GM13976 (cell line): ENCODE results near the gene UBL4A.

Experiments
- DNase-seq: peaks from one replicate; pipeline ENCODE4 v3.0.0; 2012; ENCODE audit warnings: low spot score
- CTCF ChIP-seq: IDR thresholded peaks from 2 replicates; pipeline ENCODE4 v1.5.1; 2012; ENCODE audit warnings: borderline replicate concordance, mild to moderate bottlenecking; ENCODE audit not compliant: insufficient read depth; ENCODE audit errors: extremely low read depth, missing control alignments, control extremely low read depth
- in situ Hi-C: fragments of 300-500 bp; cut with MboI; formaldehyde crosslinking; loops from one replicate; pipeline ENCODE4 v1.12.0; 2022; ENCODE audit warnings: low sequenced_read_pairs, mixed read lengths, inconsistent platforms; ENCODE audit not compliant: unreplicated experiment

UBL4A gene

GRCh38 chrX:154529206-154529612 lies 42.8 kb upstream of the UBL4A start:
- no peak for DNase-seq
- no peak for TF ChIP-seq CTCF
- in situ Hi-C loops = loop anchor here (25.0 kb wide), 1 partner anchor 517 kb away; the partner anchor contains the start of gene IRAK1

- peak; percentile 73 for DNase-seq
- TF ChIP-seq CTCF = peak; percentile 32
- in situ Hi-C loops = loop anchor here (25.0 kb wide), 1 partner anchor 515 kb away; the partner anchor contains the start of gene IRAK1
Measured at GRCh38 chrX:154526901-154527675, 40.7 kb upstream of the UBL4A start.

GRCh38 chrX:154525606-154526490 lies 39.4 kb upstream of the UBL4A start:
- in situ Hi-C loops = loop anchor here (25.0 kb wide), 1 partner anchor 514 kb away; the partner anchor contains the start of gene IRAK1
- DNase-seq = no peak
- no peak for TF ChIP-seq CTCF

- in situ Hi-C loops = no loop called here
- DNase-seq = no peak
- no peak for TF ChIP-seq CTCF
Measured at GRCh38 chrX:154519389-154519788, 33.0 kb upstream of the UBL4A start.

GRCh38 chrX:154517101-154517781 lies 30.8 kb upstream of the UBL4A start:
- DNase-seq = no peak
- no peak for TF ChIP-seq CTCF
- in situ Hi-C loops = no loop called here

GRCh38 chrX:154516656-154517100 lies 30.3 kb upstream of the UBL4A start:
- in situ Hi-C loops = no loop called here
- TF ChIP-seq CTCF = no peak
- DNase-seq = no peak
